ENCODE results near the gene MEF2C.

GRCh38 chr5:88732862-88733261, 150.1 kb downstream of the MEF2C start:
- TF ChIP-seq CTCF (IDR thresholded peaks at IDR 0.05; ENCODE audit: low read length) (no peak), EZH2 (IDR thresholded peaks at IDR 0.05; ENCODE audit: borderline replicate concordance, low read length) (no peak)
